ENCODE results near the gene APC. TPM values are rescaled to one million over a fixed set of nuclear protein-coding genes. Genes with fewer than 3 reads are reported as not detected.

APC gene
- total and polyA plus RNA-seq, 10 of the 15 experiments (the other 5 are each of a cell fraction or from before 2014, with no cell fraction given) = 3.2 to 23.3 (median 13.8) TPM

GRCh38 chr5:112823181-112823580, 85.5 kb downstream of the APC start:
- BruUV-seq (replicated peaks) = no TSS peak
- WGBS (ENCODE audit: insufficient coverage, insufficient replicate concordance, low lambda C conversion rate, missing lambda C conversion rate) = 50% methylated on average over 2 of the region's 2 CpGs
- FAIRE-seq = no peak

More at GRCh38 chr5:112823181-112823580, 85.5 kb downstream of the APC start:
- no peak overlapping the region for H3K27ac ChIP-seq (ENCODE audit: control insufficient read depth, insufficient read depth)
- no peaks in the 10 kb centered on the region for H3K4me1 ChIP-seq (ENCODE audit: control insufficient read depth, insufficient read depth, low read length)
- ATAC-seq (no peak), DNase-seq (ENCODE audit: low read depth, low spot score) (no peak)
- no peaks in the 10 kb centered on the region for H4K20me1 ChIP-seq (ENCODE audit: control insufficient read depth, insufficient read depth)
- no peak overlapping the region for H3K9ac ChIP-seq (ENCODE audit: control insufficient read depth, insufficient read depth, low read length)
- no peaks in the 10 kb centered on the region for H3K79me2 ChIP-seq (ENCODE audit: control insufficient read depth, insufficient read depth, low read length)
- no peak overlapping the region for H3K4me2 ChIP-seq (ENCODE audit: control insufficient read depth, insufficient read depth)
- TF ChIP-seq CHD2 (IDR thresholded peaks at IDR 0.05; ENCODE audit: borderline replicate concordance, low read depth, low read length) (no peak), NR2F1 (conservative IDR thresholded peaks at IDR 0.05) (no peak), E2F8 (IDR thresholded peaks at IDR 0.05; ENCODE audit: low read depth, partially characterized antibody) (no peak), NR2C1 (IDR thresholded peaks at IDR 0.05) (no peak), SMAD5 (IDR thresholded peaks at IDR 0.05; ENCODE audit: low read depth) (no peak), SRF (IDR thresholded peaks at IDR 0.05; ENCODE audit: low read depth in 2 of 2, low read length in 2 of 2) (no peak), ZBTB11 (CRISPR knock-in tag; IDR thresholded peaks at IDR 0.05) (no peak), LARP7 (IDR thresholded peaks at IDR 0.05) (no peak), IRF5 (IDR thresholded peaks at IDR 0.05; ENCODE audit: borderline replicate concordance) (no peak)
- SMC1A ChIA-PET (ENCODE audit: uncharacterized antibody, unreplicated experiment) = no interaction called here
- POLR2A ChIA-PET = no interaction called here
- H3K27me3 ChIP-seq (replicated peaks in 1 of 2; ENCODE audit: control insufficient read depth in 2 of 2, insufficient read depth in 2 of 2, low read length in 1 of 2) = no peaks in the 10 kb centered on the region
- H3K36me3 ChIP-seq (ENCODE audit: control insufficient read depth in 2 of 2, insufficient read depth in 2 of 2, low read length in 1 of 2) = peaks cover 6 to 13% of the 10 kb centered on the region in 2 experiments
- RAD21 ChIA-PET (ENCODE audit: unreplicated experiment) = no interaction called here
- H3K4me3 ChIP-seq = no peak overlapping the region
- intact Hi-C loops (cut with micrococcal nuclease; ENCODE audit: unreplicated experiment) (no loop called here), in situ Hi-C loops (cut with MboI) (no loop called here)
- no peaks in the 10 kb centered on the region for H3K9me3 ChIP-seq (replicated peaks; ENCODE audit: control insufficient read depth, insufficient read depth, low read length)
- H2AFZ ChIP-seq (ENCODE audit: control insufficient read depth, low read depth, low read length) = no peak overlapping the region
- CTCF ChIA-PET = no interaction called here

All from GM12878 (cell line).